NK-92 (cell line): ENCODE data around the gene SLAIN1.

ENCODE experiments used
- DNase-seq: peaks from one replicate; lab custom pipeline; 2025; ENCODE audit not compliant: unreplicated experiment; lab: John Stamatoyannopoulos, UW

Gene SLAIN1

GRCh38 chr13:77751513-77752456 lies 54.3 kb downstream of the SLAIN1 start:
- no peak for DNase-seq

- no peak for DNase-seq
Observed at GRCh38 chr13:77752512-77753069, 55.1 kb downstream of the SLAIN1 start.

GRCh38 chr13:77760893-77761292 lies 63.4 kb downstream of the SLAIN1 start:
- DNase-seq: no peak

GRCh38 chr13:77767413-77767812 lies 69.9 kb downstream of the SLAIN1 start:
- DNase-seq: no peak

- no peak for DNase-seq
Observed at GRCh38 chr13:77774181-77774580, 76.7 kb downstream of the SLAIN1 start.

GRCh38 chr13:77776704-77777103 lies 79.2 kb downstream of the SLAIN1 start:
- no peak for DNase-seq

GRCh38 chr13:77779552-77780272 lies 82.2 kb downstream of the SLAIN1 start:
- no peak for DNase-seq

- no peak for DNase-seq
Observed at GRCh38 chr13:77781808-77782207, 84.3 kb downstream of the SLAIN1 start.

GRCh38 chr13:77784515-77784914 lies 87.0 kb downstream of the SLAIN1 start:
- no peak for DNase-seq

GRCh38 chr13:77786695-77787287 lies 89.3 kb downstream of the SLAIN1 start:
- DNase-seq: no peak

- DNase-seq: no peak
Observed at GRCh38 chr13:77789376-77789775, 91.9 kb downstream of the SLAIN1 start.

GRCh38 chr13:77800219-77800618 lies 102.7 kb downstream of the SLAIN1 start:
- no peak for DNase-seq

- DNase-seq: no peak
Observed at GRCh38 chr13:77806518-77806917, 109.0 kb downstream of the SLAIN1 start.

- no peak for DNase-seq
Observed at GRCh38 chr13:77807431-77808135, 110.1 kb downstream of the SLAIN1 start.

GRCh38 chr13:77810430-77810829 lies 112.9 kb downstream of the SLAIN1 start:
- DNase-seq: no peak

GRCh38 chr13:77810878-77811277 lies 113.4 kb downstream of the SLAIN1 start:
- no peak for DNase-seq

- DNase-seq: no peak
Observed at GRCh38 chr13:77811381-77811780, 113.9 kb downstream of the SLAIN1 start.

- no peak for DNase-seq
Observed at GRCh38 chr13:77811981-77812380, 114.5 kb downstream of the SLAIN1 start.
